HL-60 (cell line): ENCODE measurements around the gene C17orf78.
A peak's percentile ranks its signal among the peaks of the same experiment; 100 is the strongest.

Experiments used
- DNase-seq, 2 experiments: peaks; one replicate each; pipeline ENCODE4 v3.0.0-alpha.2; 2010 to 2020; ENCODE audit warnings: low read depth in 1 of 2, low spot score in 1 of 2
- H3K27ac ChIP-seq: fragments of 250-450 bp; sonication (Bioruptor Pico); replicated peaks from 2 replicates; pipeline ENCODE4 v1.5.1; 2020; ENCODE audit warnings: mild to moderate bottlenecking, moderate library complexity
- H3K27me3 ChIP-seq: fragments of 250-450 bp; sonication (Bioruptor Pico); 2 replicates; pipeline ENCODE4 v1.5.1; 2021; ENCODE audit warnings: mild to moderate bottlenecking, moderate library complexity; ENCODE audit not compliant: insufficient read depth, poor library complexity, severe bottlenecking
- H3K4me3 ChIP-seq: replicated peaks from 2 replicates; pipeline ENCODE4 v1.5.1; 2011; ENCODE audit warnings: mild to moderate bottlenecking, control low read depth, low read length; ENCODE audit not compliant: insufficient read depth
- CTCF ChIP-seq: IDR thresholded peaks from one replicate; pipeline ENCODE4 v1.5.1; 2011; ENCODE audit warnings: low read length, control low read depth, inconsistent platforms; ENCODE audit not compliant: insufficient read depth
- GABPA ChIP-seq: IDR thresholded peaks from 2 replicates; pipeline ENCODE4 v1.6.1; 2012; ENCODE audit warnings: low read depth
- POLR2AphosphoS5 ChIP-seq: IDR thresholded peaks from 2 replicates; pipeline ENCODE4 v1.6.1; 2012; ENCODE audit warnings: low read depth
- REST ChIP-seq: IDR thresholded peaks from 2 replicates; pipeline ENCODE4 v1.6.1; 2012; ENCODE audit warnings: low read depth; ENCODE audit not compliant: insufficient replicate concordance
- SPI1 ChIP-seq: IDR thresholded peaks from 2 replicates; pipeline ENCODE4 v1.6.1; 2012; ENCODE audit warnings: low read depth, mild to moderate bottlenecking, borderline replicate concordance

Gene C17orf78

GRCh38 chr17:37358830-37359681 is 16.7 kb upstream of the C17orf78 start:
- H3K27me3 ChIP-seq: no peaks in the 10 kb centered on the region
- peak; percentile 88 to 93 for DNase-seq
- peak overlapping the region; percentile 70 for H3K27ac ChIP-seq

GRCh38 chr17:37359682-37360188 is 16.1 kb upstream of the C17orf78 start:
- TF ChIP-seq SPI1 (no peak), GABPA (no peak), REST (no peak), CTCF (no peak), POLR2AphosphoS5 (no peak)
- peak overlapping the region; percentile 54 for H3K27ac ChIP-seq
- peak overlapping the region; percentile 97 for H3K4me3 ChIP-seq
- DNase-seq: peak in 1 of 2 experiments; percentile 9
- no peaks in the 10 kb centered on the region for H3K27me3 ChIP-seq

More at GRCh38 chr17:37358830-37359681, 16.7 kb upstream of the C17orf78 start:
- peak overlapping the region; percentile 97 for H3K4me3 ChIP-seq
- TF ChIP-seq GABPA (peak; percentile 39; the same call in 1 of the 2 replicates), SPI1 (no peak), POLR2AphosphoS5 (peak; percentile 38)

GRCh38 chr17:37360632-37361031 is 15.2 kb upstream of the C17orf78 start:
- TF ChIP-seq GABPA (no peak), POLR2AphosphoS5 (no peak), SPI1 (no peak), REST (no peak), CTCF (no peak)
- Histone ChIP-seq H3K27me3 (no peaks in the 10 kb centered on the region), H3K27ac (no peak overlapping the region), H3K4me3 (no peak overlapping the region)
- peak in 1 of 2 experiments; percentile 68 for DNase-seq

GRCh38 chr17:37361543-37361942 is 14.2 kb upstream of the C17orf78 start:
- no peak for TF ChIP-seq CTCF
- TF ChIP-seq SPI1: no peak
- no peak for TF ChIP-seq POLR2AphosphoS5
- no peak for TF ChIP-seq REST
- TF ChIP-seq GABPA: no peak
- Histone ChIP-seq H3K27me3 (no peaks in the 10 kb centered on the region), H3K27ac (no peak overlapping the region), H3K4me3 (no peak overlapping the region)
- DNase-seq: no peak
